GM12875 (cell line): ENCODE data around the gene SNX22.

Experiments used
- H3K4me3 ChIP-seq: one replicate; pipeline ENCODE4 v1.5.1; 2011; ENCODE audit warnings: low read depth, low read length, control low read depth
- TF ChIP-seq, protein P1 (sequence below): IDR thresholded peaks from 2 replicates; pipeline ENCODE4 v1.5.1; 2011; ENCODE audit warnings: low read depth, mild to moderate bottlenecking, control low read depth, inconsistent platforms, low read length, moderate library complexity, borderline replicate concordance; ENCODE audit not compliant: insufficient read depth

SNX22 gene

DNA sequence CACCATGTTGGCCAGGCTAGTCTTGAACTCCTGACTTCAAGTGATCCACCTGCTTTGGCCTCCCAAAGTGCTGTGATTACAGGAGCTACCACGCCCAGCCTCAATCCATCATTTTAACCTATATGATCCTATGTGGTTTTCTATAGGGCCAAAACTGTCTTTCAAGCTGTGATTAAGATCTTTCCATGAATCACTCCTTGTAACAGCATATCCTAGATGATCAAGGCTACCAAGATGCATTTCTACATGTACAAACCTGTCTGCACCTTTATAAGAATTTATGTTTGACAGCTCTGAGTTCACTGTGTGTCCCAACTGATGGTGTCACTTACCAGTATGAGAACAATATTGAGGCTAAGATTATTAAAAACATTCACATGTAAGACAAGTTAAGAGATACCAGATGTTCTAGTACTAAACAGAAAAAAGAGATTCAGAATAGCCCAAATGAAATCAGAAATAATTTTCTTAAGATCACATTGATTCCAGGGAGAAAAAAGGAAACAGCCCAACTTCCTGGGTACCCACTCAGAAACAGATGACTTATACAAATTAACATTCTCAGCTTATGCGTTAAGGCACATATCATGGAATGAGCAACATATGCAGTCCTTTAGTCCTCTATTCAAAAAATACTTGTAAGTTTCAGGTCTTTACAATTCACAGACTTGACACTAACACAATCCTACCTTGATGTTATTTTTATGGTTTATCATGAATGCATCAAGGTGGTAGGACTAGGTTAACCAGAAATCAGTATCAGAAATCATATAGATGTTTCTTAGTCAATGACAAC is 36.1 kb downstream of the SNX22 start:
- no peak overlapping the region for H3K4me3 ChIP-seq
- TF ChIP-seq, protein P1, sequence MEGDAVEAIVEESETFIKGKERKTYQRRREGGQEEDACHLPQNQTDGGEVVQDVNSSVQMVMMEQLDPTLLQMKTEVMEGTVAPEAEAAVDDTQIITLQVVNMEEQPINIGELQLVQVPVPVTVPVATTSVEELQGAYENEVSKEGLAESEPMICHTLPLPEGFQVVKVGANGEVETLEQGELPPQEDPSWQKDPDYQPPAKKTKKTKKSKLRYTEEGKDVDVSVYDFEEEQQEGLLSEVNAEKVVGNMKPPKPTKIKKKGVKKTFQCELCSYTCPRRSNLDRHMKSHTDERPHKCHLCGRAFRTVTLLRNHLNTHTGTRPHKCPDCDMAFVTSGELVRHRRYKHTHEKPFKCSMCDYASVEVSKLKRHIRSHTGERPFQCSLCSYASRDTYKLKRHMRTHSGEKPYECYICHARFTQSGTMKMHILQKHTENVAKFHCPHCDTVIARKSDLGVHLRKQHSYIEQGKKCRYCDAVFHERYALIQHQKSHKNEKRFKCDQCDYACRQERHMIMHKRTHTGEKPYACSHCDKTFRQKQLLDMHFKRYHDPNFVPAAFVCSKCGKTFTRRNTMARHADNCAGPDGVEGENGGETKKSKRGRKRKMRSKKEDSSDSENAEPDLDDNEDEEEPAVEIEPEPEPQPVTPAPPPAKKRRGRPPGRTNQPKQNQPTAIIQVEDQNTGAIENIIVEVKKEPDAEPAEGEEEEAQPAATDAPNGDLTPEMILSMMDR, result no peak

DNA sequence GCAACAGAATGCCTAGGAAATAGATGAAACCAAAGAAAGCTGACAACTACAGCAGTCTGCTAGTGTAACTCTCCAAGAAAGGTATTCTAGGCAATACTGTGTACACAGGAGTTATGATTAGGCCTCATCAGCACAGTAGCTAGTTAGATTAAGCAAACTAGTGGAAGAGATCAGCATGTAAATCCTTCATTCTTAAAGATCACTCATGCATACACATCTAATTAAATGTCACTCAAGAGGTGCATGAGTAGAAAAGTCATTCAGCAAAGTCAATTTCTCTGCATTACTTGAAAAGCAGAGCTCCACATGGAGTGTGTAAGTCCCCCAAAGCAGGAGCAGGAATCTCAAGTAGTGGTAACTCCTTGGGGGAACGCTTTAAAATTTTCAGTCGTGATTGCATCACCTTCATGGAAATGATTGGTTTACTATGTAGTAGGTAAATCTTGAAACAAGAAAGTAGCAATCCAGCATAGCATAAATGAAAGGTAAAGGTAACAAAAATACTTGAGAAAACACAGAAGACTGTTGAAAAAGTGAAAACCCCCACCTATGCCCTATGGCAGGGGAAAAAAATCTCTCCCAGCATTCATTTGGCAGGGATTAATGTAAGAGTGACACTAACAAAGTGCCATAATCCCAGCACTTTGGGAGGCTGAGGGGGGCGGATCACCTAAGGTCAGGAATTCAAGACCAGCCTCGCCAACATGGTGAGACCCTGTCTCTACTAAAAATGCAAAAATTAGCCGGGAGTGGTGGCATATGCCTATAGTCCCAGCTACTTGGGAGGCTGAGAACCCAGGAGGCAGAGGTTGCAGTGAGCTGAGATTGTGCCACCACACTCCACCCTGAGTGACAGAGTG is 40.7 kb downstream of the SNX22 start:
- no peak overlapping the region for H3K4me3 ChIP-seq
- TF ChIP-seq, protein P1, result no peak

DNA sequence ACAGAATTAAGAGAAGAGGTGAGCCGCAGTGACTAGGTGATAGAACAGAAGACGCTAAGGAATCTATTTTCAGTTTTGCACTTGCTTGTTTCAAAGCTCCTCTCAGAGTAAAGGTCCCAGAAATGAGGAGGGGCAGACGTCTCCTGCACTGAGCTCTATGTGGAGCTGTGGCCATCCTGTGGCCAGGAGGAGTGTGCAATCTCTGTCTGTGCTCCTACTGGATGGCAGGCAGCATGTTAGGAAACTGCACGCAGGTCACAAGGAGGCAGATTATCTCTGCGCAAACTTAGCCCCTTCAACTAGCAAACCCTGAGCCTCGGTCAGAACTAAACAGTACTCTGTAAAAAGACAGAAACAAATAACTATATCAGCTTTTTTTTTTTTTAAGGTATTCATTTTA is 42.4 kb downstream of the SNX22 start:
- TF ChIP-seq, protein P1, result no peak

DNA sequence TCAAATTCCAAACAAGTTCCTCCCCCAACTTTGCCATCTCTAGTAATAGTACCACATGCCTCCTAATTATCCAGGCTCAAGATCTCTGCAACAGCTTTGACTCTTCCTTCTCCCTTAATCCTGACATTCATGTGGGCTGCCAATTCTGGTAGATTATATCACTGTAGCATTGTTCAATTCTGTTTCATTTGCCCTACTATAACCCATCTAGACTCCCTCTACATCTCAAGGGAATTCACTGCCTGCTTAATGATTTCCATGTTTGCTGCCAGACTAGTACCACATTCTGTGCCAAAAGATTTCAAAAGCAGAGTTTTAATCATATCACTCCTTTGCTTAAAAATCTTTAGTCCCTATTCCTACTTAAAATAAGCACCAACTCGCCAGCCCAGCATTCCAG is 45.9 kb downstream of the SNX22 start:
- TF ChIP-seq, protein P1, result no peak
- H3K4me3 ChIP-seq, result no peak overlapping the region

More for the DNA sequence above, 42.4 kb downstream of the SNX22 start:
- no peak overlapping the region for H3K4me3 ChIP-seq

DNA sequence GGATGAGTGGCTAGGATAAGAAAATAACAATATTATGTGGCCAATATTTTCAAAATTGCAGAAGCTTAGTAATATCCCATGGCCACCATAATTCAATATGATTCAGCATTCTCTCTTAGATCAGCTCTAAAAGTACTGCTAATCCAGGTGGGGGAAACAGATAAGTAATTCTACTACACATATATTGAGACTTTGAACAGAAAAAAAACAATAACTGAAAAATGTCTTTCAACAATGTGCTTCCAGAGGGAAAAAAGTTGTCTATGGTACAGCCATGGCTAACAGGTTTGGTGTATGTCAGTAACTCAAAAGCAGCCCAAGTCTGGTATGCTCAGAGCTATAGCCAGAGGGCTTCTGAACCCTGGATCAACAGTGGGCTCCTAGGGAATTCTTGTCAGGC is 53.7 kb downstream of the SNX22 start:
- TF ChIP-seq, protein P1, result no peak

More for the DNA sequence above, 53.7 kb downstream of the SNX22 start:
- no peak overlapping the region for H3K4me3 ChIP-seq
